ENCODE measurements around the gene TSPAN33. TPM values are rescaled to one million over a fixed set of nuclear protein-coding genes. Genes with fewer than 3 reads are reported as not detected.

The TSPAN33 gene
- total RNA-seq = 0.22 TPM in 1 of 2 replicates, not detected in the other

GRCh38 chr7:129144095-129144833 is at the start of gene TSPAN33:
TSS of gene TSPAN33 (plus strand) at chr7:129144707. CDS start at chr7:129144981, 274 bp downstream.

GRCh38 chr7:129188372-129188891 is 43.9 kb downstream of the TSPAN33 start, which contains the start of gene SMO:
TSS of gene SMO (plus strand) at chr7:129188633. CDS start at chr7:129189152, 519 bp downstream.

Small RNAs within 50 kb of the gene (small RNA-seq; reads per million reads assigned to genes)
- gene RNY1P11 = 0.49 reads per million

Other genes starting within 250 kb of the TSPAN33 start
- gene KCP, start 234.0 kb upstream of the TSPAN33 start, total RNA-seq = not detected in 2 replicates
- gene IRF5, start 206.8 kb upstream of the TSPAN33 start, total RNA-seq = 0.66 and 1.4 TPM in 2 replicates
- gene TNPO3, start 89.6 kb upstream of the TSPAN33 start, total RNA-seq = 80.3 and 84.3 TPM in 2 replicates
- 3.1 and 6.7 TPM in 2 replicates for gene SMO, start 43.9 kb downstream of the TSPAN33 start, total RNA-seq
- 11.6 and 14.9 TPM in 2 replicates for gene AHCYL2, start 80.3 kb downstream of the TSPAN33 start, total RNA-seq

All from thoracic aorta endothelial cell (primary cell).